H1 (cell line): ENCODE data around the gene PBX1. TPM values are rescaled to one million over a fixed set of nuclear protein-coding genes. Genes with fewer than 3 reads are reported as not detected.

Source experiments
- CTCF ChIA-PET: fragments of 300-600 bp; sonication (Branson Sonifier 250); formaldehyde crosslinking; loops from one replicate; lab custom pipeline; 2021; ENCODE audit not compliant: partially characterized antibody; lab: Charles Lee
- POLR2A ChIA-PET: fragments of 300-600 bp; sonication (Branson Sonifier 250); formaldehyde crosslinking; loops from one replicate; lab custom pipeline; 2021; ENCODE audit warnings: inconsistent platforms; ENCODE audit not compliant: partially characterized antibody; lab: Charles Lee
- DNase-seq, 2 experiments: peaks; one replicate each; pipeline versions ENCODE4 v3.0.0 to v3.0.0-alpha.2; 2010 to 2022; ENCODE audit warnings: low spot score in 2 of 2, low read depth in 1 of 2, mixed read lengths in 1 of 2
- FAIRE-seq: peaks from 2 replicates; lab custom pipeline; 2011; peaks lifted over from hg19 to GRCh38; lab: Jason Lieb, UNC
- H2AFZ ChIP-seq: 2 replicates; pipeline ENCODE4 v1.8.1; 2012; ENCODE audit warnings: low read length, inconsistent platforms
- H2AK5ac ChIP-seq: 2 replicates; pipeline ENCODE4 v1.6.1; 2013; ENCODE audit warnings: low read depth, low read length
- H2BK120ac ChIP-seq: replicated peaks from 2 replicates; pipeline ENCODE3; 2013; ENCODE audit warnings: low read depth, low read length, inconsistent platforms
- H2BK12ac ChIP-seq: 2 replicates; pipeline ENCODE4 v1.6.1; 2013; ENCODE audit warnings: low read depth, low read length
- H2BK15ac ChIP-seq: 2 replicates; pipeline ENCODE4 v1.6.1; 2013; ENCODE audit warnings: low read length
- H2BK20ac ChIP-seq: 2 replicates; pipeline ENCODE4 v1.6.1; 2013; ENCODE audit warnings: low read length
- H2BK5ac ChIP-seq: 2 replicates; pipeline ENCODE4 v1.6.1; 2013; ENCODE audit warnings: low read depth, low read length
- H3K14ac ChIP-seq: 2 replicates; pipeline ENCODE4 v1.6.1; 2013; ENCODE audit warnings: inconsistent platforms; ENCODE audit not compliant: insufficient read length
- H3K18ac ChIP-seq: 2 replicates; pipeline ENCODE4 v1.6.1; 2013; ENCODE audit warnings: low read length; ENCODE audit errors: extremely low read depth
- H3K23ac ChIP-seq: 2 replicates; pipeline ENCODE4 v1.6.1; 2013; ENCODE audit warnings: inconsistent platforms; ENCODE audit not compliant: insufficient read length
- H3K23me2 ChIP-seq: 2 replicates; pipeline ENCODE4 v1.6.1; 2013; ENCODE audit warnings: low read depth, low read length
- H3K27ac ChIP-seq: 2 replicates; pipeline ENCODE4 v1.6.1; 2011; ENCODE audit warnings: low read depth, low read length, inconsistent platforms
- H3K27me3 ChIP-seq, 4 experiments: replicated peaks in 1 of 4; 1 replicate in 1 of 4; 2 replicates in 3 of 4; pipeline versions ENCODE4 v1.6.1 to v1.8.1; 2011 to 2013; ENCODE audit warnings: low read length in 3 of 4, mild to moderate bottlenecking in 3 of 4, inconsistent platforms in 2 of 4, mixed read lengths in 2 of 4, moderate library complexity in 1 of 4; ENCODE audit not compliant: control insufficient read depth in 3 of 4, insufficient read depth in 3 of 4; ENCODE audit errors: extremely low read depth in 1 of 4
- H3K36me3 ChIP-seq, 4 experiments: 2 replicates each; pipeline versions ENCODE4 v1.6.1 to v1.8.1; 2011 to 2013; ENCODE audit warnings: mild to moderate bottlenecking in 4 of 4, low read length in 3 of 4, moderate library complexity in 2 of 4, control low read depth in 1 of 4, inconsistent platforms in 1 of 4; ENCODE audit not compliant: insufficient read depth in 4 of 4, control insufficient read depth in 2 of 4
- H3K4ac ChIP-seq: replicated peaks from 2 replicates; pipeline ENCODE3; 2013; ENCODE audit warnings: low read length, low read depth, mixed read lengths, inconsistent platforms; ENCODE audit not compliant: insufficient read length
- H3K4me1 ChIP-seq, 4 experiments: replicated peaks in 1 of 4; 1 replicate in 1 of 4; 2 replicates in 3 of 4; pipeline versions ENCODE4 v1.6.1 to v1.8.1; 2011 to 2013; ENCODE audit warnings: low read length in 3 of 4, inconsistent platforms in 2 of 4, mixed read lengths in 1 of 4; ENCODE audit not compliant: insufficient read depth in 4 of 4, control insufficient read depth in 3 of 4
- H3K4me2 ChIP-seq, 2 experiments: 2 replicates each; pipeline versions ENCODE4 v1.6.1 to v1.8.1; 2011 to 2013; ENCODE audit warnings: low read depth in 2 of 2, low read length in 2 of 2, control low read depth in 1 of 2, inconsistent platforms in 1 of 2, mild to moderate bottlenecking in 1 of 2; ENCODE audit not compliant: insufficient read depth in 1 of 2
- H3K4me3 ChIP-seq, 4 experiments: fragments of 200-600, 300-600 bp in 1 of 4; sonication (generic), shearing (Covaris generic), sonication (Bioruptor Twin) in 1 of 4; 2 replicates each; pipeline versions ENCODE4 v1.5.1 to v1.8.1; 2011 to 2016; ENCODE audit warnings: low read length in 4 of 4, low read depth in 3 of 4, control low read depth in 2 of 4, inconsistent platforms in 2 of 4, mild to moderate bottlenecking in 2 of 4, mixed read lengths in 1 of 4, moderate library complexity in 1 of 4; ENCODE audit not compliant: insufficient read depth in 2 of 4; ENCODE audit errors: extremely low read depth in 1 of 4
- H3K56ac ChIP-seq: replicated peaks from 2 replicates; pipeline ENCODE3; 2013; ENCODE audit warnings: low read depth, mild to moderate bottlenecking, mixed read lengths, low read length, inconsistent platforms; ENCODE audit not compliant: insufficient read length
- H3K79me1 ChIP-seq: 2 replicates; pipeline ENCODE4 v1.6.1; 2013; ENCODE audit warnings: low read depth, low read length, control low read depth
- H3K79me2 ChIP-seq, 2 experiments: 2 replicates each; pipeline versions ENCODE4 v1.6.1 to v1.8.1; 2012 to 2013; ENCODE audit warnings: low read length in 2 of 2, mild to moderate bottlenecking in 2 of 2, inconsistent platforms in 1 of 2; ENCODE audit not compliant: insufficient read depth in 2 of 2, control insufficient read depth in 1 of 2
- H3K9ac ChIP-seq, 4 experiments: replicated peaks in 1 of 4; 1 replicate in 1 of 4; 2 replicates in 3 of 4; pipeline versions ENCODE4 v1.6.1 to v1.8.1; 2011 to 2013; ENCODE audit warnings: low read depth in 3 of 4, low read length in 3 of 4, control low read depth in 2 of 4, mild to moderate bottlenecking in 2 of 4, moderate library complexity in 2 of 4, inconsistent platforms in 1 of 4; ENCODE audit errors: extremely low read depth in 1 of 4
- H3K9me3 ChIP-seq, 2 experiments: 2 replicates each; pipeline versions ENCODE4 v1.6.1 to v1.8.1; 2012 to 2013; ENCODE audit warnings: mild to moderate bottlenecking in 2 of 2, moderate library complexity in 2 of 2, control low read depth in 1 of 2, inconsistent platforms in 1 of 2, low read depth in 1 of 2, low read length in 1 of 2, mixed read lengths in 1 of 2; ENCODE audit not compliant: insufficient read depth in 2 of 2
- H4K20me1 ChIP-seq, 2 experiments: replicated peaks in 1 of 2; 2 replicates each; pipeline versions ENCODE3 to v1.8.1; 2011 to 2013; ENCODE audit warnings: inconsistent platforms in 2 of 2, low read length in 2 of 2, mild to moderate bottlenecking in 1 of 2; ENCODE audit not compliant: insufficient read depth in 2 of 2, control insufficient read depth in 1 of 2
- H4K5ac ChIP-seq: 2 replicates; pipeline ENCODE4 v1.6.1; 2013; ENCODE audit warnings: low read length, low read depth, mixed read lengths, inconsistent platforms; ENCODE audit not compliant: insufficient read length
- H4K8ac ChIP-seq: 2 replicates; pipeline ENCODE4 v1.8.0; 2013; ENCODE audit warnings: mild to moderate bottlenecking, moderate library complexity, low read length, inconsistent platforms; ENCODE audit not compliant: insufficient read depth; ENCODE audit errors: extremely low read depth
- H4K91ac ChIP-seq: replicated peaks from 2 replicates; pipeline ENCODE3; 2013; ENCODE audit warnings: low read length, mixed read lengths, inconsistent platforms; ENCODE audit not compliant: insufficient read length
- ATF2 ChIP-seq: IDR thresholded peaks from 2 replicates; pipeline ENCODE4 v1.6.1; 2012; ENCODE audit warnings: low read length, inconsistent platforms
- CTCF ChIP-seq, 3 experiments: IDR thresholded peaks; 1 replicate in 2 of 3; 2 replicates in 1 of 3; pipeline versions ENCODE4 v1.5.1 to v1.6.1; 2011; ENCODE audit warnings: low read length in 3 of 3, mild to moderate bottlenecking in 3 of 3, inconsistent platforms in 2 of 3, low read depth in 1 of 3, moderate library complexity in 1 of 3; ENCODE audit not compliant: insufficient read depth in 1 of 3; ENCODE audit errors: control extremely low read depth in 1 of 3
- WGBS, 2 experiments: shearing (Covaris generic) in 1 of 2; methylation state at CpG; one replicate each; pipeline versions ENCODE4 v1.1.6 to v1.1.7; 2013 to 2015; ENCODE audit warnings: low lambda C conversion rate in 2 of 2, mixed read lengths in 2 of 2, inconsistent platforms in 1 of 2, low coverage in 1 of 2, missing lambda C conversion rate in 1 of 2; ENCODE audit not compliant: insufficient replicate concordance in 2 of 2, insufficient coverage in 1 of 2, insufficient read length in 1 of 2; ENCODE audit errors: extremely low coverage in 1 of 2, missing lambda C conversion rate in 1 of 2; 5-methylcytosine and 5-hydroxymethylcytosine counted together
- polyA plus RNA-seq, 7 experiments: library from polyadenylated mRNA; depleted of rRNA in 3 of 7; stranded (reverse) in 5 of 7; unstranded in 2 of 7; fragments of >200 nt in 5 of 7; fragments of 200-250 nt in 2 of 7; gene quantifications; 1 replicate in 5 of 7; 2 replicates in 1 of 7; 4 replicates in 1 of 7; pipeline versions ENCODE4 v1.2.1 to v1.2.3, GENCODE V29; 2011 to 2013; ENCODE audit warnings: missing spikeins in 2 of 7, mixed read lengths in 2 of 7
- total RNA-seq: library from RNA; stranded (reverse); fragmentation: NEBNext Ultra II Directional; extraction: Animal tissue kit (Norgen Biotek cat#: 25700); gene quantifications from 2 replicates; pipeline ENCODE4 v1.2.1, GENCODE V29; 2021

Gene PBX1
- total and polyA plus RNA-seq, 2 of the 8 experiments (the other 6 are each of a cell fraction or from before 2014, with no cell fraction given) = 87.4 to 124 TPM

- peaks cover 3 to 7% of the 10 kb centered on the region in 2 experiments for H4K20me1 ChIP-seq
- H2BK15ac ChIP-seq = no peak overlapping the region
- no peak overlapping the region for H3K23ac ChIP-seq
- no peak overlapping the region for H3K27ac ChIP-seq
- FAIRE-seq (no peak), DNase-seq (no peak)
- CTCF ChIA-PET = interaction anchor here (0.8 to 10.6 kb wide), 11 partner anchors 10 to 189 kb away, joined by 3 to 88 read pairs (median 6); no protein-coding TSS in a partner anchor
- peaks cover 18% of the 10 kb centered on the region; the same call in 1 of the 2 replicates for H3K79me1 ChIP-seq
- 0 out of 2 replicates have a peak overlapping the region, but pooled peaks have one; percentile 10 for H2BK12ac ChIP-seq
- no peak overlapping the region for H3K4me2 ChIP-seq
- no peak overlapping the region for H3K14ac ChIP-seq
- no peak overlapping the region for H4K5ac ChIP-seq
- no peak overlapping the region for H3K4me3 ChIP-seq
- peak in 2 of 3 experiments; percentile 15 to 37; a peak in 2 of 4 replicates for TF ChIP-seq CTCF (IDR thresholded peaks at IDR 0.05; ENCODE audit: control extremely low read depth in 1 of 3, insufficient read depth in 1 of 3, low read depth in 1 of 3, low read length in 3 of 3)
- no peak for TF ChIP-seq ATF2
- no peak overlapping the region for H2AFZ ChIP-seq
- H3K4me1 ChIP-seq = peaks cover 3 to 25% (median 13%) of the 10 kb centered on the region in 4 experiments; a peak in 6 of 7 replicates
- H3K36me3 ChIP-seq = no peaks in the 10 kb centered on the region
- no peak overlapping the region for H2AK5ac ChIP-seq
- no peak overlapping the region for H3K18ac ChIP-seq
- no peaks in the 10 kb centered on the region; the same call in 1 of the 2 replicates for H3K23me2 ChIP-seq
- no peak overlapping the region for H2BK120ac ChIP-seq
- no peak overlapping the region for H4K91ac ChIP-seq
- H3K79me2 ChIP-seq = peaks cover 0 to 90% of the 10 kb centered on the region in 2 experiments; a peak in 3 of 4 replicates
- WGBS, 2 experiments = 70% methylated on average over 4 of the region's 4 CpGs; no CpG with 5 or more reads in 1 of the 2 experiments
- no peak overlapping the region for H3K9ac ChIP-seq
- H3K4ac ChIP-seq = no peak overlapping the region
- H3K56ac ChIP-seq = no peak overlapping the region
- H2BK20ac ChIP-seq = no peak overlapping the region
- POLR2A ChIA-PET = no interaction called here
- peak overlapping the region; percentile 61; the same call in 1 of the 2 replicates for H2BK5ac ChIP-seq
- no peaks in the 10 kb centered on the region for H3K27me3 ChIP-seq
- H3K9me3 ChIP-seq = no peaks in the 10 kb centered on the region
- H4K8ac ChIP-seq = no peak overlapping the region
These were observed 215.4 kb downstream of the PBX1 start for GRCh38 chr1:164774413-164774812.
